Activated T-helper 1 cell treated with anti-CD3 and anti-CD28 coated beads, Interleukin-2, amount 50 U/mL, for 16 hours (primary cell): Measurements from ENCODE around the gene CSNK1G2.

Experiments
- DNase-seq, 2 donors: peaks; one replicate each; pipeline ENCODE4 v3.0.0-alpha.2; 2020; ENCODE audit warnings: low read depth in 1 of 2, low spot score in 1 of 2

Gene CSNK1G2

GRCh38 chr19:1941146-1942077 is at the start of gene CSNK1G2:
Gene CSNK1G2, plus strand, starts transcription at chr19:1941172. Its CDS starts 28,601 bp downstream, at chr19:1969773.
- no peak for DNase-seq

- DNase-seq, result no peak
These were observed 47.2 kb upstream of the CSNK1G2 start for GRCh38 chr19:1893791-1894190.

- DNase-seq, result no peak
These were observed 44.5 kb upstream of the CSNK1G2 start for GRCh38 chr19:1896508-1896907.

DNA sequence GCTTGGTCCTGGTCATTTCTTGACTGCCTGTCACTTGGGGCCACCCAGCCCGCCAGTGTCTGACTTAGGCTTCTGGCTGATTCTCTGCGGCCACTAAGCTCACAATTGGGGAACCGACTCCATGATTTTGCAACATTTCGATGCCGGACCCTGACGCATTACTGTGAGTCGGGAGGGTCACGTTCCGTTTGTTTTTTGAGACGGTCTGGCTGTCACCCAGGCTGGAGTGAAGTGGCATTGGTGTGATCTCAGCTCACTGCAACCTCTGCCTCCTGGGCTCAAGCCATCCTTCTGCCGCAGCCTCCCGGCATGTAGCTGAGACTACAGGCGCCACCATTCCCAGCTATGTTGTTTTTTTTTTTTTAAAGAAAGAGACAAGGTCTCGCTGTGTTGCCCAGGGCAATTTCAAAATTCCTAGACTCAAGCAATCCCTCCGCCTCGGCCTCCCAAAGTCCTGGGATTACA is 39.0 kb upstream of the CSNK1G2 start:
- DNase-seq, result no peak

DNA sequence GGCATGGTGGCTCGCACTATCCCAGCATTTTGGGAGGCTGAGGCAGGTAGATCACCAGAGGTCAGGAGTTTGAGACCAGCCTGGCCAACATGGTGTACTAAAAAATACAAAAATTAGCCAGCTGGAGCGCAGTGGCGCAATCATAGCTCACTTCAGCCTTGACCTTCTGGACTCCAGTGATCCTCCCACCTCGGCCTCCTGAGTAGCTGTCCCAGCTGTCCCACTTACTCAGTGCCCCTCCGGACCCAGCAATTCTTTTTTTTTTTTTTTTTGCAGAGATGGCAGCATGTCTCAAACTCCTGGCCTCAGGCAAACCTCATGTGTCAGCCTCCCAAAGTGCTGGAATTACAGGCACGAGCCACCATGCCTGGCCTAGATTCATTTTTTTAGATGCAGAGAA is 38.0 kb upstream of the CSNK1G2 start:
- DNase-seq, result no peak

DNA sequence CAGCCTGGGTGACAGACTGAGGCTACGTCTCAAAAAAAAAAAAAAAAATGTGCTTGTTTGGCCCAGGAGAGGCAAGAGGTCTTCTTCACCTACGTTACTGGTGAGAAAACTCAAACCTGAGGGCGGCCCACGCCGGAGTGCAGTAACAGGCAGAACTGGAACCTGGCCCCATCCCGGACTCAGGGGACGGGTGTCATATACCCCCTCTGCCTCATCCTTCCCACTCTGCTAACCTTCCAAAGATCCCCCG is 36.2 kb upstream of the CSNK1G2 start:
- no peak for DNase-seq

- DNase-seq, result peak; percentile 95 to 97
These were observed 35.7 kb upstream of the CSNK1G2 start, which contains the start of the genes ADAT3 and SCAMP4 for GRCh38 chr19:1905110-1905862. Gene ADAT3, plus strand, starts transcription at chr19:1905399. Its CDS starts 6,649 bp downstream, at chr19:1912048. Gene SCAMP4, plus strand, starts transcription at chr19:1905399. Its CDS starts 9,621 bp downstream, at chr19:1915020.

DNA sequence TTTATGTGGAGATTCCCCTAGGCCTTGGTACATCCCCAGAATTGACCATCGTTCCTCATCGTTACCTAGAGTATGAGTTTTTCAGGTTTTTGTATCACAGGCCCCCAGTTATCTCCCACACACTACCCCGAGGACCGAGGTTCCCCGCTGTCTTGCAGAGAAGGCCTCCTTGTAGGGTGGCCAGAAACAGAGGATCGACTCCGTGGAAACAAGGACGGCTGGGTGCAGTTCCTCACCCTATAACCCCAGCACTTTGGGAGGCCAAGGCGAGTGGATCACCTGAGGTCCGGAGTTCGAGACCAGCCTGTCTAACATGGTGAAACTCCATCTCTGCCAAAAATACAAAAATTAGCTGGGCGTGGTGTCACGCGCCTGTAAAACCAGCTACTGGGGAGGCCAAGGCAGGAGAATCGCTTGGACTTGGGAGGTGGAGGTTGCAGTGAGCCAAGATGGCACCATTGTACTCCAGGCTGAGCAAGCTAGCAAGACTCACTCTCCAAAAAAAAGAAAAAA is 35.1 kb upstream of the CSNK1G2 start:
- DNase-seq, result no peak

DNA sequence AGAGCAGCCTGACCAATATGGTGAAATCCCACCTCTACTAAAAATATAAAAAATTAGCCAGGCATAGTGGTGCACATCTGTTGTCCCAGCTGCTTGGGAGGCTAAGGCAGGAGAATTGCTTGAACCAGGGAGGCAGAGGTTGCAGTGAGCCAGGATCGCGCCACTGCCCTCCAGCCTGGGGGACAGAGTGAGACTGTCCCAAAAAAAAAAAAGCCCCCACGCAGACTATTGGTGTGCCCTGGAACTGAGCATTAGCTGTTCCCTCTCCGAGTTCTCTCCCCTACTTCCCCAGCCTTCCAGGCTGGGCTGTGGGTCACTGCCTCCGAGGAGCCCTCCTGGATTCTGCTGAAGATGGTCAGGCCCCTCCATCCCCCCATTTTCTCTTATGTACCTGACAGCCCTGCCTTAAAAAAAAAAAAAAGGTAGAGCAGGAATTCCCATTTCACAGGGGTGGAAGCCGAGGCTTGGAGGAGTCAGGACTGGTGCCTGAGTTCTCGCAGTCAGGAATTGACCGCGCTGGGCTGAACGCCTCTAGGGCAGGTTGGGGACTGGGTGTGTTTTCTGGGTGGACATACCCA is 33.9 kb upstream of the CSNK1G2 start:
- no peak for DNase-seq

DNA sequence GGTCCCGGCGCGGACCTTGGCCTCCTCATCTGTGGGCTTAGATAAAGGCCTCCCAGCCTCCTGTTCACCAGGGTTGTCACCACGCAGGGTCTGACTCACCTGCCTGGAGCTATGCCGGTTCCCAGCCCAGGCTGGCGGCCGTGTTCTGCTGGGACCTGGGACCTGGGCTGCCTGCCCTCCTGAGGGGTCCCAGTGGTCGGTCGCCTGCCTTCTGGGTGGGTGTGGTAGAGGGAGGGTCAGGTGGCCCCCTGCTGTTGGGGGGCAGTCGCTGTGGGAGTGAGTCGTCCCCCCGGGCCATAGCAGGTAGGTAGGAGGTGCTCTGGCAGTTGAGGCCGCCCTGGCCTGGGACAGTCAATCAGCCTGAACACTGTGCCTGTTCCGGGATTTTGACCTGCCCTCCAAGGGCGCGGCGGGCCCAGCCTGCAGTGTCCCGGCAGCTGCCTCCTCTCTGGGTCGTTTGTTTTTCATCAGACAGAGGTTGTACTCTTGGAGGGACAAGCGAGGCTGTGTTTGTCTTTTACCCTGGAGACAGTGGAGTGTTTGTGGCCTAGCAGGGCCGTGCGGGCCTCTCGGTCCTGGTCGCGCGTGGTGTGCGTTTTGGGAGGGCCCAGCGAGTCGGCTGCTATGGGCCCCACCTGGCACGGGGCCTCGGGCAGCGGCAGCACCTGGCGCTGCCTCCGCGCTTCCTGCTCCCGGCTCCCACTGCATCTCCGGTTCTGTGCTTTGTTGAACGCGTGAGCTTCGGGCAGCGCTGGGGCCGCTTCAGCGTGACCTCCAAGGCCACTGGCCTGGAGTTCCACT is 33.2 kb upstream of the CSNK1G2 start:
- DNase-seq, result no peak

- no peak for DNase-seq
These were observed 32.7 kb upstream of the CSNK1G2 start for GRCh38 chr19:1908364-1908678.

DNA sequence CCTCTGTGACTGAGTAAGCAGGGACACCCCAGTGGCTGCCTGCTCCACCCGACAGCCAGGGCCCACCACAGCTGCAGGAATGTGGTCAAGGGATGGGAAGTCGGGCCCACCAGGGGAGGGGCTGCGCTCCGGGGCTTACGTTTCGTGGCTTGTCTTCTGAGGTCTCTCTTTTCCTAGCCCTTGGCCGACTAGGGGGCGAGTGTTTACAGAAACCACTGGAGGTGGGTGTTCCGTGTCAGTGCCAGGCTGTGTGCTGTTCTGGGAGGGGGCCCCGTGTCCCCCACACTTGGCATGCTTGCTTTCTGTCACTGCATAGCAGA is 31.3 kb upstream of the CSNK1G2 start:
- DNase-seq, result no peak

DNA sequence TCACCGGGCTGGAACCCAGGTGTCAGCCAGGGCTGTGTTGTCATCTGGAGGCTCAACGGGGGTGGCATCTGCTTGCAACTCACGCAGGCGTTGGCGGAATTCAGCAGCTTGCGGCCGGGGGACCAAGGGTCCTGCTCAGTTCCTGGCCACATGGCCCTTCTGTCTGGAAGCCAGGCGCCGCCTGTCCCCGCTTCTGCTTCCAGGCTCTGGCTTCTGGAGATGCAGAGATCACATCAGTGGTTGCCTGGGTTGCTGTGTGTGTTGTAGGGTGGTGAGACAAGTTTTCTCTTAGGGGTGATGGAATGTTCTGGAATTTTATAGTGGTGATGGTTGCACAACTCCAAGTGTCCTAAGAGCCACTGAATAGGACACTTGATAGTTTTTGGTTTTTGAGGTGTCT is 30.8 kb upstream of the CSNK1G2 start:
- no peak for DNase-seq

GRCh38 chr19:1911098-1911497 is 29.9 kb upstream of the CSNK1G2 start:
- DNase-seq, result no peak

DNA sequence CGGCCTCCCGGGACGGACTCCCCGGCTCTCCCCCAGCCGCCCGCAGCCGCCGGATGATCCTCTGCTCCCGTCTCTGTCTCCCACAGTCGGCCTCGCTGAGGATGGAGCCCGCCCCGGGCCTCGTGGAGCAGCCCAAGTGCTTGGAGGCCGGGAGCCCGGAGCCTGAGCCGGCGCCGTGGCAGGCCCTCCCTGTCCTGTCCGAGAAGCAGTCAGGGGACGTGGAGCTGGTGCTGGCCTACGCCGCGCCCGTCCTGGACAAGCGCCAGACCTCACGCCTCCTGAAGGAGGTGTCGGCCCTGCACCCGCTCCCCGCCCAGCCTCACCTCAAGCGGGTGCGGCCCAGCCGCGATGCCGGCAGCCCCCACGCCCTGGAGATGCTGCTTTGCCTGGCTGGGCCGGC is 29.0 kb upstream of the CSNK1G2 start:
- DNase-seq, result no peak

DNA sequence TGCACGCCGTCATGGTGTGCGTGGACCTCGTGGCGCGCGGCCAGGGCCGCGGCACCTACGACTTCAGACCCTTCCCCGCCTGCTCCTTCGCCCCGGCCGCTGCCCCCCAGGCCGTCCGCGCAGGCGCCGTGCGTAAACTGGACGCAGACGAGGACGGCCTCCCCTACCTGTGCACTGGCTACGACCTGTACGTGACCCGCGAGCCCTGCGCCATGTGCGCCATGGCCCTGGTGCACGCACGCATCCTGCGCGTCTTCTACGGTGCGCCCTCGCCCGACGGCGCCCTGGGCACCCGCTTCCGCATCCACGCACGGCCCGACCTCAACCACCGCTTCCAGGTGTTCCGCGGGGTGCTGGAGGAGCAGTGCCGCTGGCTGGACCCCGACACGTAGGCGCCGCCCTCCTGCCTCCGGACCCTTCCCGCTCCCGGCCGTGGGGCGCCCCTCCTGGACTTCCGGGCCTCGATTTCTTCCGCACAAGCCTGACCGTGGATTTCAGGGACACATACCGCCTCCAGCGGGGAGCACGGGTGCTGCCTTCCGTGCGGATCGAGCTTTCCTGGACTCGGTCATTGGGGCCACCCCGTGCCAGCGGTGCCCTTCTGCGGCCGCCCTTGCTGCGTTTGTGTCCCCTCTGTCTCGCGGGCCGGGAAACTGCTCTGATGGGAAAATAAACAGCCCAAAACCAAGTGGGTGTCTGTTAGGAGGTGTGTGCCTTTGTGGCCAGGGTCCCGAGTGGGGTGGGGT is 28.0 kb upstream of the CSNK1G2 start:
- no peak for DNase-seq

- DNase-seq, result no peak
These were observed 27.0 kb upstream of the CSNK1G2 start for GRCh38 chr19:1913781-1914577.

GRCh38 chr19:1914826-1915341 is 26.1 kb upstream of the CSNK1G2 start:
- no peak for DNase-seq

DNA sequence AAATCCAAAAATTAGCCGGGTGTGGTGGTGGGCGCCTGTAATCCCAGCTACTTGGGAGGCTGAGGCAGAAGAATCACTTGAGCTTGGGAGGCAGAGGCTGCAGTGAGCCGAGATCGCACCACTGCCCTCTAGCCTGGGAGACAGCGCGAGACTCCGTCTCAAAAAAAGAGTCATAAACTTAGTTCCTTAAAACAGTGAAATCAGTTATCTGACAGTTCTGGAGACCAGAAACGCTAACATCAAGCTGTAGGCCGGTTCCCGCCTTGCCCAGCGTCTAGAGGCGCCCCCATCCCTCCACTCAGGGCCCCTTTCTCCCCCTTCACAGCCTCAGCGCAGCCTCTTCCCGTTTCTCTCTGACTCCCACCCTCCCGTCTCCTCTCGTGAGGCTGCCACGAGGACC is 23.8 kb upstream of the CSNK1G2 start:
- no peak for DNase-seq
